ENCODE data around the gene CYSLTR2.
A peak's percentile ranks its signal among the peaks of the same experiment; 100 is the strongest.
"Not testable (repeated sequence)": the region's sequence is repeated elsewhere in the genome, so short reads cannot be mapped to it uniquely, and the experiment has no call there.

CYSLTR2 gene

GRCh38 chr13:48696676-48697075 is 42.9 kb downstream of the CYSLTR2 start:
- DNase-seq: not testable (repeated sequence)

- DNase-seq: no peak
These were observed 53.7 kb downstream of the CYSLTR2 start for GRCh38 chr13:48707405-48707804.

GRCh38 chr13:48708764-48709163 is 55.0 kb downstream of the CYSLTR2 start:
- no peak for DNase-seq

- DNase-seq: no peak
These were observed 55.5 kb downstream of the CYSLTR2 start for GRCh38 chr13:48709213-48709612.

- DNase-seq: no peak
These were observed 56.4 kb downstream of the CYSLTR2 start for GRCh38 chr13:48710160-48710559.

- no peak for DNase-seq
These were observed 58.4 kb downstream of the CYSLTR2 start for GRCh38 chr13:48712141-48712540.

- no peak for DNase-seq
These were observed 62.2 kb downstream of the CYSLTR2 start for GRCh38 chr13:48715977-48716376.

GRCh38 chr13:48720621-48721020 is 66.9 kb downstream of the CYSLTR2 start:
- DNase-seq: no peak

- no peak for DNase-seq
These were observed 69.4 kb downstream of the CYSLTR2 start for GRCh38 chr13:48723168-48723567.

GRCh38 chr13:48725271-48725670 is 71.5 kb downstream of the CYSLTR2 start:
- no peak for DNase-seq

- no peak for DNase-seq
These were observed 73.0 kb downstream of the CYSLTR2 start for GRCh38 chr13:48726711-48727110.

GRCh38 chr13:48727241-48728011 is 73.7 kb downstream of the CYSLTR2 start:
- no peak for DNase-seq

- DNase-seq: no peak
These were observed 74.5 kb downstream of the CYSLTR2 start for GRCh38 chr13:48728226-48728625.

- no peak for DNase-seq
These were observed 75.1 kb downstream of the CYSLTR2 start for GRCh38 chr13:48728876-48729275.

- no peak for DNase-seq
These were observed 76.1 kb downstream of the CYSLTR2 start for GRCh38 chr13:48729856-48730255.

GRCh38 chr13:48731001-48731658 is 77.4 kb downstream of the CYSLTR2 start:
- DNase-seq: no peak

GRCh38 chr13:48731957-48732569 is 78.3 kb downstream of the CYSLTR2 start:
- no peak for DNase-seq

GRCh38 chr13:48733739-48734335 is 80.1 kb downstream of the CYSLTR2 start:
- no peak for DNase-seq

GRCh38 chr13:48735571-48735970 is 81.8 kb downstream of the CYSLTR2 start:
- DNase-seq: no peak

GRCh38 chr13:48737689-48738088 is 84.0 kb downstream of the CYSLTR2 start:
- DNase-seq: no peak

- DNase-seq: peak in 1 of 2 experiments; percentile 9
These were observed 84.6 kb downstream of the CYSLTR2 start for GRCh38 chr13:48738311-48738710.

- DNase-seq: no peak
These were observed 85.7 kb downstream of the CYSLTR2 start for GRCh38 chr13:48739386-48739964.

- no peak for DNase-seq
These were observed 87.6 kb downstream of the CYSLTR2 start for GRCh38 chr13:48741377-48741776.
